Brain microvascular endothelial cell (primary cell): ENCODE measurements around the gene HACD3.

Experiments used
- DNase-seq: peaks from one replicate; pipeline ENCODE4 v3.0.0-alpha.2; 2020
- H3K27ac ChIP-seq: fragments of 250-450 bp; sonication (Bioruptor Pico); 2 replicates; pipeline ENCODE4 v1.5.1; 2020; ENCODE audit warnings: mild to moderate bottlenecking, moderate library complexity
- H3K27me3 ChIP-seq: fragments of 250-450 bp; sonication (Bioruptor Pico); replicated peaks from 2 replicates; pipeline ENCODE4 v1.5.1; 2020; ENCODE audit warnings: mild to moderate bottlenecking
- H3K36me3 ChIP-seq: fragments of 250-450 bp; sonication (Bioruptor Pico); replicated peaks from 2 replicates; pipeline ENCODE4 v1.5.1; 2020; ENCODE audit warnings: mild to moderate bottlenecking
- H3K4me3 ChIP-seq: 2 replicates; pipeline ENCODE4 v1.5.1; 2011; ENCODE audit warnings: low read depth, mild to moderate bottlenecking, control low read depth, low read length, moderate library complexity
- CTCF ChIP-seq: IDR thresholded peaks from 2 replicates; pipeline ENCODE4 v1.5.1; 2011; ENCODE audit warnings: low read depth, mild to moderate bottlenecking, moderate library complexity, low read length, control low read depth, inconsistent platforms; ENCODE audit errors: missing control alignments
- in situ Hi-C: cut with HindIII; loops from 2 replicates; pipeline ENCODE4 v1.10.0; 2017; ENCODE audit warnings: low sequenced_read_pairs, low pct_ligation_motif_present

Gene HACD3

GRCh38 chr15:65577129-65577996 lies 47.1 kb downstream of the HACD3 start:
- no peak for TF ChIP-seq CTCF
- Histone ChIP-seq H3K36me3 (peaks cover 22% of the 10 kb centered on the region), H3K4me3 (no peak overlapping the region), H3K27me3 (no peaks in the 10 kb centered on the region), H3K27ac (no peak overlapping the region)
- DNase-seq, result no peak
- in situ Hi-C loops, result no loop called here

- H3K4me3 ChIP-seq, result no peak overlapping the region
- H3K27ac ChIP-seq, result no peak overlapping the region
- H3K36me3 ChIP-seq, result peaks cover 20% of the 10 kb centered on the region
- no peak for DNase-seq
- H3K27me3 ChIP-seq, result no peaks in the 10 kb centered on the region
- TF ChIP-seq CTCF, result no peak
- in situ Hi-C loops, result no loop called here
These were observed 48.9 kb downstream of the HACD3 start for GRCh38 chr15:65578904-65579728.

GRCh38 chr15:65579762-65580161 lies 49.5 kb downstream of the HACD3 start:
- H3K27ac ChIP-seq, result peak overlapping the region; percentile 56
- no peak for DNase-seq
- in situ Hi-C loops, result no loop called here

GRCh38 chr15:65580287-65580686 lies 50.0 kb downstream of the HACD3 start:
- Histone ChIP-seq H3K27me3 (no peaks in the 10 kb centered on the region), H3K36me3 (peaks cover 23% of the 10 kb centered on the region), H3K27ac (peak overlapping the region; percentile 56), H3K4me3 (no peak overlapping the region)
- in situ Hi-C loops, result no loop called here
- TF ChIP-seq CTCF, result no peak
- DNase-seq, result peak; percentile 64

More at GRCh38 chr15:65579762-65580161, 49.5 kb downstream of the HACD3 start:
- Histone ChIP-seq H3K27me3 (no peaks in the 10 kb centered on the region), H3K36me3 (peaks cover 23% of the 10 kb centered on the region), H3K4me3 (no peak overlapping the region)
- no peak for TF ChIP-seq CTCF

GRCh38 chr15:65583701-65584100 lies 53.4 kb downstream of the HACD3 start:
- Histone ChIP-seq H3K27ac (peak overlapping the region; percentile 58), H3K36me3 (peaks cover 24% of the 10 kb centered on the region), H3K4me3 (no peak overlapping the region), H3K27me3 (no peaks in the 10 kb centered on the region)
- DNase-seq, result peak; percentile 56
- TF ChIP-seq CTCF, result no peak
- in situ Hi-C loops, result no loop called here
